Hepatocyte (in vitro differentiated cells): ENCODE results near the gene PAQR5.

Source experiments
- CTCF ChIP-seq: fragments of 200-600 bp; sonication (generic); IDR thresholded peaks from 2 replicates; pipeline ENCODE4 v1.5.1; 2016; ENCODE audit warnings: antibody characterized with exemption, mild to moderate bottlenecking; ENCODE audit not compliant: poor library complexity
- EZH2 ChIP-seq: fragments of 200-600 bp; sonication (generic); IDR thresholded peaks from 2 replicates; pipeline ENCODE4 v1.6.1; 2016; ENCODE audit warnings: antibody characterized with exemption, mild to moderate bottlenecking, borderline replicate concordance
- EZH2phosphoT487 ChIP-seq: fragments of 200-600 bp; sonication (generic); IDR thresholded peaks from one replicate; pipeline ENCODE4 v1.6.1; 2018; ENCODE audit warnings: antibody characterized with exemption, mild to moderate bottlenecking, low read depth, moderate library complexity; ENCODE audit not compliant: unreplicated experiment, severe bottlenecking

- TF ChIP-seq CTCF, result no peak
- TF ChIP-seq EZH2phosphoT487, result no peak
- no peak for TF ChIP-seq EZH2
These were observed 89.6 kb downstream of the PAQR5 start for GRCh38 chr15:69388260-69388705.
